DOHH2 (cell line): ENCODE data around the gene CNP.

ENCODE experiments used
- CTCF ChIP-seq: fragments of 200-600 bp; sonication (generic); IDR thresholded peaks from one replicate; pipeline ENCODE4 v1.5.1; 2014; ENCODE audit warnings: antibody characterized with exemption, mild to moderate bottlenecking, low read depth, low read length; ENCODE audit not compliant: poor library complexity, severe bottlenecking
- EZH2phosphoT487 ChIP-seq: fragments of 200-600 bp; sonication (generic); IDR thresholded peaks from 2 replicates; pipeline ENCODE4 v1.6.1; 2017; ENCODE audit warnings: borderline replicate concordance, mild to moderate bottlenecking, antibody characterized with exemption, low read length, moderate library complexity, mixed read lengths

GRCh38 chr17:42002175-42002791 is 35.7 kb downstream of the CNP start:
- TF ChIP-seq CTCF (no peak), EZH2phosphoT487 (no peak)
